ENCODE data around the gene WDR59. TPM values are rescaled to one million over a fixed set of nuclear protein-coding genes. Genes with fewer than 3 reads are reported as not detected.

The WDR59 gene
- total RNA-seq, 2 experiments from 2014 or later = 26.3 to 80.3 TPM

- Histone ChIP-seq H3K9me3 (ENCODE audit: low read length) (no peaks in the 10 kb centered on the region; the same call in 1 of the 2 replicates), H3K4me2 (ENCODE audit: low read length) (no peak overlapping the region), H3K79me2 (ENCODE audit: insufficient read depth, low read depth, low read length) (no peaks in the 10 kb centered on the region), H4K20me1 (ENCODE audit: insufficient read depth, low read length) (no peaks in the 10 kb centered on the region), H3K27ac (ENCODE audit: low read depth, low read length, poor library complexity, severe bottlenecking) (no peak overlapping the region), H3K36me3 (ENCODE audit: insufficient read depth, low read length) (no peaks in the 10 kb centered on the region), H3K4me1 (ENCODE audit: insufficient read depth, low read length, poor library complexity, severe bottlenecking) (peaks cover 7% of the 10 kb centered on the region), H2AFZ (ENCODE audit: low read length) (no peak overlapping the region), H3K9me2 (ENCODE audit: insufficient read depth, low read length) (no peaks in the 10 kb centered on the region), H3K4me3 (ENCODE audit: low read depth, low read length, poor library complexity, severe bottlenecking) (no peak overlapping the region)
- BruUV-seq (replicated peaks) = no TSS peak
- ChIA-PET CTCF (ENCODE audit: unreplicated experiment) (interaction anchor here (1.4 kb wide), 1 partner anchor 106 kb away, joined by 3 read pairs; no protein-coding TSS in a partner anchor), POLR2A (interaction anchor here (0.7 to 1.4 kb wide), 5 partner anchors 12 to 172 kb away, joined by 3 to 7 read pairs (median 3); partner anchors contain the start of gene WDR59)
- TF ChIP-seq EZH2phosphoT487 (IDR thresholded peaks at IDR 0.05; ENCODE audit: borderline replicate concordance, low read depth, low read length) (no peak), CTCF (conservative IDR thresholded peaks at IDR 0.05; ENCODE audit: low read length) (no peak)
- DNase-seq (ENCODE audit: low spot score) = no peak
- intact Hi-C loops (cut with micrococcal nuclease; ENCODE audit: unreplicated experiment) = no loop called here
These were observed 20.8 kb upstream of the WDR59 start for GRCh38 chr16:75005697-75006096.

GRCh38 chr16:75004460-75004859 is 19.5 kb upstream of the WDR59 start:
- POLR2A ChIA-PET = interaction anchor here (0.6 to 1.2 kb wide), 3 partner anchors 12 to 484 kb away, joined by 3 to 4 read pairs (median 3); partner anchors contain the start of gene WDR59

More at GRCh38 chr16:75004460-75004859, 19.5 kb upstream of the WDR59 start:
- Histone ChIP-seq H3K9me2 (ENCODE audit: insufficient read depth, low read length) (no peaks in the 10 kb centered on the region), H3K4me2 (ENCODE audit: low read length) (no peak overlapping the region), H3K27ac (ENCODE audit: low read depth, low read length, poor library complexity, severe bottlenecking) (no peak overlapping the region), H3K4me1 (ENCODE audit: insufficient read depth, low read length, poor library complexity, severe bottlenecking) (peaks cover 19% of the 10 kb centered on the region), H3K36me3 (ENCODE audit: insufficient read depth, low read length) (no peaks in the 10 kb centered on the region), H4K20me1 (ENCODE audit: insufficient read depth, low read length) (0 out of 2 replicates have a peak, but pooled peaks cover 6% of the 10 kb centered on the region), H2AFZ (ENCODE audit: low read length) (no peak overlapping the region), H3K9me3 (ENCODE audit: low read length) (no peaks in the 10 kb centered on the region; the same call in 1 of the 2 replicates), H3K79me2 (ENCODE audit: insufficient read depth, low read depth, low read length) (no peaks in the 10 kb centered on the region), H3K4me3 (ENCODE audit: low read depth, low read length, poor library complexity, severe bottlenecking) (no peak overlapping the region)
- TF ChIP-seq EZH2phosphoT487 (IDR thresholded peaks at IDR 0.05; ENCODE audit: borderline replicate concordance, low read depth, low read length) (no peak), CTCF (conservative IDR thresholded peaks at IDR 0.05; ENCODE audit: low read length) (no peak)
- intact Hi-C loops (cut with micrococcal nuclease; ENCODE audit: unreplicated experiment) = no loop called here
- CTCF ChIA-PET (ENCODE audit: unreplicated experiment) = no interaction called here
- BruUV-seq (replicated peaks) = no TSS peak
- DNase-seq (ENCODE audit: low spot score) = no peak
